Neural progenitor cell (in vitro differentiated cells): ENCODE data around the gene CCR1.

Source experiments
- EZH2 ChIP-seq: fragments of 200-600 bp; sonication (generic); IDR thresholded peaks from 2 replicates; pipeline ENCODE4 v1.6.1; 2017; ENCODE audit warnings: antibody characterized with exemption, mild to moderate bottlenecking, moderate library complexity
- EZH2phosphoT487 ChIP-seq: fragments of 200-600 bp; sonication (generic); IDR thresholded peaks from 2 replicates; pipeline ENCODE4 v1.6.1; 2017; ENCODE audit warnings: antibody characterized with exemption
- TF ChIP-seq, protein P1 (sequence below): fragments of 200-600 bp; sonication (generic); IDR thresholded peaks from 2 replicates; pipeline ENCODE4 v1.5.1; 2017; ENCODE audit warnings: antibody characterized with exemption, mild to moderate bottlenecking

DNA sequence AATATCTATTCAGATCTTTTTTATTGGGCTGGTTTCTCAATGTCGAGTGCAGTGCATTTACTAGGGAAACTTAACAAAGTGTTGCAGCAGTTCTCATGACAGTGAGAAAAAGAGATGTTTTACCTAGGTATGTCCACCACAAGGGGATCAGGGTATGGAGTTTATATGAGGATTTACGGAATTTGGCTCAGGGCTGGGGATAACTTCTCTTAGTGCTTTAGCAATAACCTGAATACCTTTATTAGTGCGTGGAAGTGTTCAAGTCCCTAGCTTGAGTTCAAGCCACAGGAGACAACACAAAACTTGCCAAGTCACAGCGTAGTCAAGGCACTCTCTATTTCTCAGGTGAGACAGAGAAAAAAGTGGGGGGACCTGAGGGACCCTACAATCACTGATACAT, 30.3 kb upstream of the CCR1 start:
- TF ChIP-seq, protein P1, sequence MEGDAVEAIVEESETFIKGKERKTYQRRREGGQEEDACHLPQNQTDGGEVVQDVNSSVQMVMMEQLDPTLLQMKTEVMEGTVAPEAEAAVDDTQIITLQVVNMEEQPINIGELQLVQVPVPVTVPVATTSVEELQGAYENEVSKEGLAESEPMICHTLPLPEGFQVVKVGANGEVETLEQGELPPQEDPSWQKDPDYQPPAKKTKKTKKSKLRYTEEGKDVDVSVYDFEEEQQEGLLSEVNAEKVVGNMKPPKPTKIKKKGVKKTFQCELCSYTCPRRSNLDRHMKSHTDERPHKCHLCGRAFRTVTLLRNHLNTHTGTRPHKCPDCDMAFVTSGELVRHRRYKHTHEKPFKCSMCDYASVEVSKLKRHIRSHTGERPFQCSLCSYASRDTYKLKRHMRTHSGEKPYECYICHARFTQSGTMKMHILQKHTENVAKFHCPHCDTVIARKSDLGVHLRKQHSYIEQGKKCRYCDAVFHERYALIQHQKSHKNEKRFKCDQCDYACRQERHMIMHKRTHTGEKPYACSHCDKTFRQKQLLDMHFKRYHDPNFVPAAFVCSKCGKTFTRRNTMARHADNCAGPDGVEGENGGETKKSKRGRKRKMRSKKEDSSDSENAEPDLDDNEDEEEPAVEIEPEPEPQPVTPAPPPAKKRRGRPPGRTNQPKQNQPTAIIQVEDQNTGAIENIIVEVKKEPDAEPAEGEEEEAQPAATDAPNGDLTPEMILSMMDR: no peak
- TF ChIP-seq EZH2phosphoT487 (no peak), EZH2 (no peak)
